GM18907 (cell line): ENCODE data around the gene MAP7.
"Not testable (repeated sequence)": the region's sequence is repeated elsewhere in the genome, so short reads cannot be mapped to it uniquely, and the experiment has no call there.

ENCODE experiments used
- ATAC-seq: cut with Tn5 transposase; IDR thresholded peaks from one replicate; pipeline ENCODE4 v1.9.1; 2021; ENCODE audit warnings: mild to moderate bottlenecking, moderate library complexity; ENCODE audit not compliant: unreplicated experiment

MAP7 gene

DNA sequence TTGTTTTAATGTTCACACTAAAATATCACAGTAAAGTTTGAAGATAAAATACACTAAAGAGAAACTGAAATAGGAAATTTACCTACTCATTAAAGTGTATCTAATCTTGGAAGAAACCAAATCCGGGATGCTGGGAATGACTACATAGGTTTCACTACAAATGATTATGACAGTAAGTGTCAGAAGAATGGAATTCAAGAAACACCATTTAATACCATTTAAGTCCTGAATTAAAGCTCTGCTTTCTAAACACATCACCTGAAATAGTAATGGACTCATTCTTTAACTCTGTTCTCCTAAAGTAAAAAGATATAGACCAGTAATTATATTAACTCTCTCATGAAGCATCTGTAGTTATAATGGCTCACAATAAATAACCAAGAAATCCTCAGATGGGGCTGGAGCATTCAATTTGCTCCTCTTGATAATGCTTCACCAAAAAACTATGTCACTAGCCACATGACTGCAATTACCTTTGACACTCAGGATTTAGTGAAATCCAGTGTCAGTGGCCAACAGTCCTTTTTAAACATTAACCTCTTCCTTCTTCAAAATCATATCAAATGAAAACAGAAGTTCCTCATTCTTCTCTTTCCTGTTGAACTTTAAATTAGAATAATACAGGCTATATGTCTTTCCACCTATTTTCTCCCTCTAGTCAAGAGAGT lies 41.4 kb downstream of the MAP7 start:
- ATAC-seq, result no peak

DNA sequence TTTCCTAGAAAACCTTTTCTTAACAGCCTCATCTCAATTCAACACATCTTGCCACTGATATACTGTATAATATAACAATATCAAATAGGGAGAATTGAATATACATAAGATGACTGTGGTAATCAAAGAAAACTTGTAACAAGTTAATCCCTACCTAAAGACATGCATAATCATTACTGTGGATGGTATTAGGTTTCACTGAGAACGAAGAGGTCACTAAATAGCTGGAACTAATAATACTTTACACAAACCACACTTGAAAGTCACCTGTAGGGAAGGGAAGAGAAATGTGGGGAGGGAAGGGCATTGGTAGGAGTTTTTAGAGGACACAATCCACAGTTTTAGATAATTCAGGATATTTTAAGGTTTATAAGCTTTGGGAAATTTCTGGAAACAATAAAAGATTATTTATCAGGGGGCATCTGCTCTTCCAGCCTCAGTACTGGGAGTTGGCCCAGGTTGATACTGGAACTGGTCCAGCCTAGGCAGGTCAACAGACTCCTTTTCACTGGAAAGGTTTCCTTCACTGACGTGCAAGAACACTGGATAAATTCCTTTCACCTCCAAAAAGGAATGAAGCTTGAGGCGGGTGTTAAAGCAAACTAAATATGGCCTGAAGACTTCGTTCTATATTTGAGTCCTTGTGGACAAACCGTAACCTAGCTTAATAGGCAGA lies 44.0 kb downstream of the MAP7 start:
- ATAC-seq, result no peak

DNA sequence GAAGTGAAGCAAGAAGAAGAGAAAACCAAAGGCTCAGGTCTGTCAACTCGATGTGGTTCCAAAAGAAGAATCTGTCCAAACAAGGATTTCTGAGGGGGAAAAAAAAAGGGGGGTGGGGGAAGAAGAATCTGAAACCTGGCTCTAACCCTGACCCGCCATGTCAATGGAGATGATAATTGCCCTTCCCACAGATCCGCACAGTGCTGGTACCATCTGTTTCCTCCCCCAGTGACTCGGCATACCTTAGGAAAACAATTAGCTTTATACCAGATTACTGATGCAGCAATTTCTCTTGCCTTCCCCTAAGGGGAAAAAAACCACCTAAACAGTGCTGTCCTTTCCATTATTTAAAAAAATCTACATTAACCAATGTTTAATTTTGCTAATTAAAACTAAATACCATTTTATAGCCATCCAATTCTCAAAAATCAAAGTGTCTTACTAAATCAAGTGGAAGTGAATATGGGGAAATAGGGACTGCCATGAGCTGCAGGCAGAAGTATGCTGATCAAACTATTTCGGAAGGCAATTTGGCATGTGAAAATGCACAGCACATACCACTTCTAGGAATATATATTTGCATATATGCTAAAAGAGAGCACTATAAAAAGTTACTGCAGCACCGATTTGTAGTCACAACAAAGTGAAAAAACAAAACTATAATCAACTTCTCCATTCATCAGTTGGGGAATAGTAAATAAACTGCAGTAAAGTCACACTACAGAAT lies 46.8 kb downstream of the MAP7 start:
- ATAC-seq, result no peak

GRCh38 chr6:136502786-136503185 lies 47.4 kb downstream of the MAP7 start:
- ATAC-seq, result no peak

DNA sequence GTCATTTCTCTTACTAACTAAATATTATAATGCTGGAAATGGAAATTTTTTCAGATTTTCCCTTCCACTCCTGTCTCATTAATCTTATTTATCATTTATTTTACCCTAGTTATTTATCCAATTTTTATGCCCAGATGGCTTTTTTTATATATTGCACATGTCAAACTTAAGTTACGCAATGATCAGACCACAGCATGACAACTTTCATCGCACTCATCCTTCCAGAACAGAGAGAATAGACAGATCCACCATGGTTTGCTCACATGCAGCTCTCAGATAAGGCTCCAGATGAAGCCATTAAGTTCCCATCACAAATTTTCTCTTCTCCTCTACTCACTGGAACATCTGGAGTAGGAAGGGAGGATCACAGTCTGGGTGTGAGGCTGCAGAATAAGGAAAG lies 48.7 kb downstream of the MAP7 start:
- no peak for ATAC-seq

GRCh38 chr6:136501096-136501495 lies 49.1 kb downstream of the MAP7 start:
- ATAC-seq, result no peak

GRCh38 chr6:136500414-136500813 lies 49.8 kb downstream of the MAP7 start:
- no peak for ATAC-seq

GRCh38 chr6:136499370-136499769 lies 50.9 kb downstream of the MAP7 start:
- no peak for ATAC-seq

DNA sequence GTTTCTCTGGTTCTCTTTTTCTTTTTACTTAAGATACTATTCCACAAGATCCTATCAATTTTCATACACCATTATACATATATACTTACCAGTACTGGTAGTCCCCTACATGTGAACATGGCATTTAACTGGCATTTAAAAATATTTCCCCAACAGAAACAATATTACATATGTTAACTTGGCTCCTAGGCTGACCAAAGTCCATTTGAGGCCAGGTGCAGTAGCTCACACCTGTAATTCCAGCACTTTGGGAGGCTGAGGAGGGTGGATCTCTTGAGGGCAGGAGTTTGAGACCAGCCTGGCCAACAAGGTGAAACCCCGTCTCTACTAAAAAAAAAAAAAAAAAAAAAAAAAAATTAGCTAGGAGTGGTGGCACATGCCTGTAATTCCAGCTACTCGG lies 53.8 kb downstream of the MAP7 start:
- ATAC-seq, result not testable (repeated sequence)

DNA sequence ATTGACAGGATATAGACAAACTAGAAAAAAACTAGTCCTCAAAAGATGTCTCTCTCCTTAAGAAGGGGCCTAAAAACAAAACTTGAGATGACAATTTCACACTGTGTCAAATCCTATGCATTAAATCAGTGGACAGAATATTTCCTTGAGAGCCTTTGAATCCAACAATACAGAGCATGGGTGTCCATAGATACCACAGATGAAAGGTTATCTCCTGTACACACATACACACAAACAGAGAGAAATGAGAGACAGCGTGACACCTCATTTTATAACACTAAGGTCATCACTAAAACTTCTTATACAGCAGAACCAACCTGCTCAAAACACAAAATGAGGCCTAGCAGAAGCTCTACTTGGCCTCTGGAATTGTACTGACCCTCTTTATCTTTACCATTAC lies 55.5 kb downstream of the MAP7 start:
- no peak for ATAC-seq

DNA sequence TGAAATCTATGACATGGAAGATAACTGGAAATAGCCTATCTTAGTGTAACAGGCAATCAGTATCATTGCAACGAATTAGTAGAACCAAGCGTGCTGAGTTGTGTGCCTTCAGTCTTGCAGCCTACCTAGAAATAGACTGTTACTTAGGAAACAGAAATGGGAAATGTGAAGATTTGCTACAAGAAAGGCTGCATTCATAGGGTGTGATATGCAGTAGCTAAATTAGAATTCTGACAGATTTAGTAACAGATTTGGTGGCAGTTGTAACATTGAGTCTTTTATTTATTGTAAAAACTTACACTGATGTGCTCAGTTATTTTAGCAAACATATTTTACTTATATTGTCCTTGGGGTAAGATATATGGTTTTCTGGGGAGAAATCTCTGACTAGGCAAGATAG lies 56.2 kb downstream of the MAP7 start:
- ATAC-seq, result no peak

DNA sequence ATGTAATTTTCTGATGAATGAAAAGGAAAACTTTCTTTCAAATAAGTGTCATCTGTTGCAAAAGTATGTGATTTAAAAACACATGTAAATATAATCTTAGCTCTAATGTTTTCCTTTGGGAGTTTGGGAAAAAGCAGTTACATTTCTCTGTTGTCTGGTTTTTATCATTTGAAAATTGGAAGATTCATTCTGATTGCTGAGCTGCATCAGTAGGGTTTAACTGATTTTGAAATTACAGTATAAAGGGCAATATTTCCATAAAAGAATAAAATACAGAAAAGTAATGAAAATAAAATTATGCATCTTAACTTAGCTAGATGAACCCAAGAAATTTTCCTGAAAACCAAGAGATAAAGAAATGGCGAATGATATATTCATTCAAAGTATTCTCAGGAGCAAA lies 57.8 kb downstream of the MAP7 start:
- no peak for ATAC-seq

GRCh38 chr6:136491754-136492153 lies 58.5 kb downstream of the MAP7 start:
- no peak for ATAC-seq

GRCh38 chr6:136491251-136491650 lies 59.0 kb downstream of the MAP7 start:
- ATAC-seq, result no peak

- ATAC-seq, result not testable (repeated sequence)
These were observed 60.6 kb downstream of the MAP7 start for GRCh38 chr6:136489689-136490033.

DNA sequence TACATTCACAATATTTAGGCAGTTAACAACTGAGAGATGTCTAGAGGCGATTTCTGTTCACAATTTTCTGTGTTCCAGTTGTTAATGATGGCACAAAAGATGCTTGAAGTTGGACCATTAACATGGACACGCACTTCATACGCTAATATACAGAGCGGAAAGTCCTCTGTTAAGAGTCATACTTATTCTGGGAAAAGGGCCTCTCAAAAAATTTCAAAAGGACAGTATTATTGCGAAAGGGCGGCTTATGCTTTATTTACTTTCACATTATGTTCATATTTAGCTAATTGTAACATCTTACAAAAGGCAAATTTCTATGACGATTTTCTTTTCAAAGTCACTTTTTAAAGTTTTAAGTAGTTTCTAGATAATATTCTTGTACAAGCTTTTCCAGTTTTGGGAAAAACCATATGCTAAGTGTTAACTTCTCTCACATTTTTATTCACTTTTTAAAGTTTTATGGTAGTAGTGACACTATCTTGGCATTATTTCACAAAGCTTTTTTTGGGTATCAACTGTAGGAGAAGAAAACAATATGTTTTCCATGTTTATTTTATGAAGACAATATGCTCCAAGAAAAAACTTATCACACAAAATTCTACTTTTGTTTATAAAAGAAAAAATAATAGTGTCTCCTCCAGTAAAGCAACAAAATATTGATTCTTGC lies 62.3 kb downstream of the MAP7 start:
- ATAC-seq, result no peak

DNA sequence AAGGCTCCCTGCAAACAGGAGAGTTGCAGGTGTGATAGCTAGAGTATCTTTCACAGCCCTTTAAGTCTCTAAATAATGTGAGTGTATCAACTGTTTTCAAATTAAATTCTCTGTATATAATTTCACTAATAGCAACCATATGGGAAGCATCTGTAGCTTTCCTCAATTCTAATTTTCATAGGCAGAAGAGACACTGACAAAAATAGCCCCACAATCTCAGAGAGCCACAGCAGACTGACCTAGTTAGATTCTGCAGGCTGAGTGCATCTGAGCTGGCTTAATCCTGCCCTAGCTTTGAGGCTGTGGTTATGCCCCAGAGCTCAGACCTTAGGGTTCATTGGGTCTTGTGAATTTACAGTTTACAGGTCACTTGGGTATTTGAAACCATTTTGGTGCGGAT lies 63.9 kb downstream of the MAP7 start:
- no peak for ATAC-seq

GRCh38 chr6:136483906-136484305 lies 66.3 kb downstream of the MAP7 start:
- no peak for ATAC-seq

DNA sequence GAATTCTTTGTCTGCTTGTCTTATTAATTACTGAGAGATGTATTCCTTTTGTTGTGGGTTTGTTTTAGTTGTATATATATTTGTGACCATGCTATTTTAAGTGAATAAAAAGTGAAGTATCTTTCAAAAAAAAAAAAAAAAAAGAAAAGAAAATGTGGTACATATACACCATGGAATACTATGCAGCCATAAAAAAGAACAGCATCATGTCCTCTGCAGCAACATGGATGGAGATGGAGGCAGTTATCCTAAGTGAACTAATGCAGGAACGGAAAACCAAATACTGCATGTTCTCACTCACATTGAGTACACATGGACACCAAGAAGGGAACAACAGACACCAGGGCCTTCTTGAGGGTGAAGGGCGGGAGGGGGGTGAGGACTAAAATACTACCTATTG lies 67.2 kb downstream of the MAP7 start:
- ATAC-seq, result not testable (repeated sequence)

- no peak for ATAC-seq
These were observed 72.7 kb downstream of the MAP7 start for GRCh38 chr6:136477548-136477947.

DNA sequence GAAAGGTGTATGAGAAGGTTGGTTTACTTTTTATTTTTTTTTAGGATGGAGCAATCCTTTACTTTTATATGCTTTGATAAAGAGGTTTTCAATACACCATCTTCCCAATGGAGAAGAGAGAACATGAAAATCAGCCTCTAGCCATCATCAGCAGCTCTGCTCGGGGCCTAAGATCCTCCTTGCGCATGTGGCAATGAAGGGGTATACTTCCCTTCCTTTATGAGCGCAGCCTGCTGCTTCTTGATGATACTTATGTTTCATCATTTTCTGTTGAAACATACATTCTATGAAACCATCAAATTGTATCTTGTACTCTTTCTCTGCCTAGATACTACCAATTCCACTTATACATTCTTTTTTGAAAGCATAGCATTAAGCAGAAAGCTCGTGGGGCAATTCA lies 74.5 kb downstream of the MAP7 start:
- no peak for ATAC-seq

DNA sequence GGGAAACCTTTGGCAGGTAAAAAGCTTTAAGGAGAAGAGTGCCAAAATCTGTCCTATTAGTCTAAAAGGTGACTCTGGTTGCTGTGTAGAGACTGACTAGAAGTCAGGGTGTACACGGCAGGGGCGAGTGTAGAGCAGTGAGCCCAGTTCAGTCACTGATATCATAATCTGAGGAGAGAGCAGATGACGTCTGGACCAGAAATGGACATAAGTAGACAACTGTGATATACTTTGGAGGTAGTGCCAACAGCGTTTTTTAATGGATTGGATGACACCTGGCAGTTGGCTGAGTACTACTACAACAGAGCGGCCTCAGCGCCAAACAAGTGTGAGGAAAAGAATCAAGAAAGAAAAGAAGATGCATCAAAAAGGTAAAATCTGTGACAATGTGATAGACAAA lies 76.0 kb downstream of the MAP7 start:
- ATAC-seq, result no peak
